Stimulated activated CD8-positive, alpha-beta memory T cell treated with anti-CD3 and anti-CD28 coated beads, Interleukin-15, amount 100 ng/mL, for 48 hours (primary cell): ENCODE measurements around the gene SCGB1A1.
"Not testable (repeated sequence)": the region's sequence is repeated elsewhere in the genome, so short reads cannot be mapped to it uniquely, and the experiment has no call there.

Source experiments
- DNase-seq, 2 donors: peaks; one replicate each; pipeline ENCODE4 v3.0.0-alpha.2; 2020; ENCODE audit warnings: low read depth in 2 of 2

Gene SCGB1A1, protein sequence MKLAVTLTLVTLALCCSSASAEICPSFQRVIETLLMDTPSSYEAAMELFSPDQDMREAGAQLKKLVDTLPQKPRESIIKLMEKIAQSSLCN

DNA sequence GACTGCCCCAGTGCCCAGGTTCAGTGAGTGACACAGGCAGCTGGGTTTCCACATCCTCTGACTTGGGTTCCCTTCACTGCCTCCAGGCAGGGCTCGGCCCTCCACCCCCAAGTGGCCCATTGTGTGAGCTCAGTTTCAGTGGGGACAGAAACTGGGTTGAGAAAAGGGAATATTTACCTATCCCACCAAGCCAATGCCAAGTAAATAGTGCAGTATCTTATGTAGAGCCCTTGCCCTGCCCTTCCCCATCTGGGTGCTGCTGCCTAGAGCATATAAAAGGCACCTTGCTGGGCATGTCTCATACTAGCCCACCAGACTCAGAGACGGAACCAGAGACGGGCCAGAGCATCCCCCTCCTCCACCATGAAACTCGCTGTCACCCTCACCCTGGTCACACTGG is at the start of gene SCGB1A1:
TSS of gene SCGB1A1 (plus strand) at position 301 of the 400 bp plus-strand sequence. CDS start at position 364, 63 bp downstream.
- DNase-seq = no peak

DNA sequence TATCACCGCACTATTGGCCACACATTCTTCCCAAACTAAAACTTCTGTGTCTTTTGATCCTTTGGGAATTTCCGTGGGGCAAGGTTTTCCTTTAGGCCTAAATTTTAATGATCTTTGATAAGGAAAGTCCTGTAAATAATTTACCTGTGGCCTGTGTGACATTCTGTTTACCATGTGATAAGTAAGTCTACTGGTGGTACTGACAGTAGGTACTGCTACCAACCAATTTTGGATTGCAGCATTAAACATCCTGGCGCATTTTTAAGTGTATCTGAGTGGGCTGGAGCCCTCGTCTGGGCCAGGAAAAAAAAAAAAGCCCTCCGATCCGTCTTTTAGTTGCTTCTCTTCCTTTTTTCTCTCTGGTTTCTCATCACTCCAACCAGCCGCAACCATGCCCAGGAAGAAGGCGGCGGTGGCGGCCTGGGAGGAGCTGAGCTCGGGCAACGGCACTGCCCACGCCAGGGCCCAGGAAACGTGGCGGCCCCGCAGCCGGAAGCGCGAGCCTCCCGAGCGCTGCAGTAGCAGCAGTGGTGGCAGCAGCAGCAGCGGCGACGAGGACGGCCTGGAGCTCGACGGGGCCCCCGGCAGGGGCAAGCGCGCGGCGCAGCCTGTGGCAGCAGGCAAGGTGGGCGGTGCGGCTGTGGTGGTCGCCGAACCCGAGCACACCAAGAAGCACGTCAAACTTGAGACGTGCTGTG is 47.9 kb upstream of the SCGB1A1 start:
- peak; percentile 26 to 38 for DNase-seq

DNA sequence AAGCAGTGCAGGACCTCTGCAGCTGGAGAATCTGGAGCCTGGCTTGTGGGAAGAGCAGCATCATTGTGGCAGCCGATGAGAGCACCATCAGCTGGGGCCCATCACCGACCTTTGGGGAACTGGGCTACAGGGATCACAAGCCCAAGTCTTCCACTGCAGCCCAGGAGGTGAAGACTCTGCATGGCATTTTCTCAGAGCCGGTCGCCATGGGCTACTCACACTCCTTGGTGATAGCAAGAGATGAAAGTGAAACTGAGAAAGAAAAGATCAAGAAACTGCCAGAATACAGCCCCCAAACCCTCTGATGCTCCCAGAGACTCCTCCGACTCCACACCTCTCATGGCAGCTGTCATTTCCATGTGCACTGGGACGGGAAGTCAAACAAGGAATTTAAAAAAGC is 46.0 kb upstream of the SCGB1A1 start:
- DNase-seq = no peak

DNA sequence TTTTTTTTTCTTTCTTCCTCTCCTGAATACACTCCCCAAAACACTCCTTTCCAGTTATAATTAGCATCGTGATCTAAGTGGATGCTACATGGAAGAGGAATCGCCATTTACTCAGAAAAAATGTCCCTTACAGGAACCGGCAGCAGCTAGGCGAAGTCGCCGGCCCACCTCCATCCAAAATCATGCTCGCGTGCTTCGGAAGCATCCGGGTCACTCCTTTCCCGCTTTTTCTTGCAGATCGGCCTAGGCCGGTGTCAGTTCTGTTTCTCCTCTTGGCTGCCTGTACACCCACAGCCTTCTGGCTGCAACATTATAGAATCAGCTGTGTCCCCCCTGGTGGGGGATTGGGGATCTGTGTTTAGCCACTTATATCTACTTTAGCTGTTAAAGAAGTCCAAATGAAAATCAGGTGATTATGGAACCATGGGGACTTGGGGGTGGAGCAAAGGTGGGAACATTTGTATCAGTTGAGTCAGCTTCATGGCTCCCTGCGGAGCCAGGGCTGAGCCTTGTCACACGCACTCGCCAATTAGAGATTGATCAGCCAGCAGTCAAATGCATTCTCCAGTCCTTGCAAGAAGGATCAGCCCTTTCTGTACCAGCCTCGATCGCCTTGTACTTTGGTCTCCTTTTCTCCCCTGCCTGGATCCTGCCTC is 45.2 kb upstream of the SCGB1A1 start:
- DNase-seq = no peak

DNA sequence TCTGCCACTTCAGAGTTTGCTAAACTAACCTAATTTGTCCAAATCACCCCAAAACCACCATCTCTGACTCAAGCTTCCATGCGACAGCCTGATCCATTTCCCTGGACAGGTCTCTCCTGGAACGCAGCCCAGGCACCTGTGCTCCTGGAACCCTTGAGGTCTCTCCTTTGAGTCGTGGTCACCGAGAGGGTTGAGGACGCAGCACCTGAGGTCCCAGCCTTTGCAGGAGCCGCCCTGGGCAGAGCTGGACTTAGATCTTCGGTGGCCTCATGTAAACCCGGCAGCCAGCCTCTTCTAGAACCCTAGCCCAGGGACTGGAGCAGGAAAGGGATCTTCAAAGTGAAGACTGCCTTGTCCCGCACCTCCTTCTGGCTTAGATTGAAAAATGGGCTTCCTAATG is 44.0 kb upstream of the SCGB1A1 start:
- no peak for DNase-seq

DNA sequence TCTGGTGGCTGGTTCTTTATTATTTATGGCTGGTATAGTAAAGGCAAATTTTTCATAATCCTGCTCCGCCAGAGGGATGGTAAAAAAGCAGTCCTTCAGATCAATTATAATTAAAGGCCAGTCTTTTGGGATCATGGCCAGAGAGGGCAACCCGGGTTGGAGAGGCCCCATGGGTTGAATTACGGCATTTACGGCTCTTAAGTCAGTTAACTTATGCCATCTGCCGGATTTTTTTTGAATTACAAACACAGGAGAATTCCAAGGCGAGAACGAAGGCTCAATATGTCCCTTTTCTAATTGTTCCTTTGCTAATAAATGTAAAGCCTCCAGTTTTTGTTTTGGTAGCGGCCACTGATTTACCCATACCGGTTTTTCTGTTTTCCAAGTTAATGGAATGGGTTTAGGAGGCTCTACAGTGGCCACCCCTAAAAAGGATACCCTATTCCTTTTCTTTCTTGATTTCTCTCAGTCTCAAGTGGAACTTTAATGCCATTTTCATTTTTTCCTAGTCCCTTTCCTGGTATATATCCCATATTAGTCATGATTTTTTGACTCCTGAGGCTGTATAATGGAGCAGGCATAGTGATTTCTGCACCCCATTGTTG is 40.3 kb upstream of the SCGB1A1 start:
- not testable (repeated sequence) for DNase-seq

DNA sequence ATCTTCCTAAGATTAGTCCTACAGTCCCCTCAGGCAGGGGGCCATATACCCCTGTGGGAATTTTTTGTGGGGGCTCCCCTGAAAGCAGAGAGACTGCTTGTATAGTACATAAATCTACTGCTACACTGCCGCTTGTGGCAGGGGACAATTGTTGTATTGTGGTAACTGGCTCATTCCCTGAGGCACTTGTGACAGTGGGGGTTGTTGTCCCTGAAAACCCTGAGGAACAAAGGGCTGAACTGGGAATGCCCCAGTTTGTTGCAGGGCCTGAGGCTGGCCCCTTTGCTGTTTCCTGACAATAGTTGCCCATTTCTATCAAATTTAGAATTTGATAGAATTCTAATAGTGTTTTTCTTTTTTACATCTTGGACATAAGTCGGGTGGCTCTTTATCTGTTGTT is 39.2 kb upstream of the SCGB1A1 start:
- DNase-seq = not testable (repeated sequence)

DNA sequence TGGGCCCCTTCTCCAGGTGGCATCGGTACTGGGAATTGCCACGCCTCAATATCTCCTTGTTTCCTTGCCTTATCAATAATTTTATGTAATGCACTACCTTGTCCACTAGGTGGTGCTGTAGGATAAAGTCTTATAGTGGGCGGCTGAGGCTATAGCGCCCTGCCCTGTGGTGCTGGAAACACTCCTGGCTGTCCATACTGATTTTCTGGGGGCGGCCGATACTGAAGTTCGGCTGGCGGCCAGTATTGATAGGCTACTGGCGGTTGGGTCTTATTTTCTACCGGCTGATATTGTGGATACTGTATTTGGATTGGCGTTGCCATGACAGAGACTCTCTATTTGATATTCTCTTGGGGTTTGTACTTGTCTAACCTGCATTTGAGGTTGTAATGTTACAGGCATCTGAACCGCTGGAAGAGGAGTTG is 38.0 kb upstream of the SCGB1A1 start:
- not testable (repeated sequence) for DNase-seq

DNA sequence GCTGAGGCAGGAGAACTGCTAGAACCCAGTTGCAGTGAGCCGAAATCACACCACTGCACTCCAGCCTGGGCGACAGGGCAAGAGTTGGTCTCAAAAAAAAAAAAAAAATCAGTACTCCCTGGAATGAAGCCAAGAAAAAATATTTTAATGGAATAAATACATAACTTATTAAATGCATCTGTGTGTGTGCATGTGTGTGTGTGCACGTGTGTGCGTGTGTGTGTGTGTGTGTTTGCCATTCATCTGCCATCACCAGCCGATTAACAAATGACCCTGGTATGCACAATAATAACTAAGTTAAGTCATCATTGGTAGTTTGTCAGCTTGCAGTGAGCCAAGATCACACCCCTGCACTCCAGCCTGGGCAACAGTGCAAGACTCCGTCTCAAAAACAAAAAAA is 35.0 kb upstream of the SCGB1A1 start:
- DNase-seq = no peak

DNA sequence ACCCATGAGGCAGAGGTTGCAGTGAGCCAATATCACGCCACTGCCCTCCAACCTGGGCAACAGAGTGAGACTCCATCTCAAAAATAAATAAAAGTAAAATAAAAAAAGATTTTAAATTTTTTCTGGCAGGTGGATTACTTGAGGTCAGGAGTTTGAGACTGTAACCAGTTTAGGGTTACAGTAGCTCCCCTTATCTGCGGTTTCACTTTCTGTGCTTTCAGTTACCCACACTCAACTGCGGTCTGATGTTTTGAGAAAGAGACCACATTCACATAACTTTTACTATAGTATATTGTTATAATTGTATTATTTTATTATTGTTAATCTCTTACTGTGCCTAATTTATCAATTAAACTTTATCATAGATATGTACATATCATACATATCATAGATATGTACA is 32.8 kb upstream of the SCGB1A1 start:
- not testable (repeated sequence) for DNase-seq

DNA sequence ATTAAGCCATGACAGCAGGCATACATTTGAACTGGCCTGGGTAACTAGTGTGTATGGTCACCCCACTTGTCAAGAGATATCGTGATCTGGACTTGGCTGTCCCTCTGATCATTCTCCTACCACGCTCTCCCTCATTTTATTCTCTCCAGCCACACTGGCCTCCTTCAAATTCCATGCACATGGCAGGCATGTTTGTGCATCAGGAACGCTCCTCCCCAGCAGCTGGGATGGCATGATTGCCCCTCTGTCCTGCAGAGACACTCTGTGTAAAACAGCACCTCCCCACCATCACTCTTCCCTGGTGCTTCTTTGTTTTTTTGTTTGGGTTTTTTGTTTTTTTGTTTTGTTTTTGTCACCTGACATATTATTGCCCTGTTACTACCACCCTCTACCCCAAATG is 31.5 kb upstream of the SCGB1A1 start:
- DNase-seq = no peak

DNA sequence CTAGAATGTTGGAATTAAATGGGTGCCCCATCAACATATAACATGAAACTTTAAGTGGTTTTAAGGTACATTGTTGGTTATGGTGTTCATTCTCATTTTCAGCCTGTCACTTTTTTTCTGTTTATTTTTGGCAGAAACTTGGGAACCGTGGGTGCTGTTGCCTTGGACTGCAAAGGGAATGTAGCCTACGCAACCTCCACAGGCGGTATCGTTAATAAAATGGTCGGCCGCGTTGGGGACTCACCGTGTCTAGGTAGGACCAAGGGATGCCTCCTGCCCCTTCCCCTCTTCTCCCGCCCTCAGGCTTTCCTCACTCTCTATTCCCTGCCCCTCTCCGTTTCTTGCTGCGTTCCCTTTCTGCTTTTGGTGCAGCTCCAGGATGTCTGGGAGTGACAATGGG is 29.8 kb upstream of the SCGB1A1 start:
- no peak for DNase-seq

DNA sequence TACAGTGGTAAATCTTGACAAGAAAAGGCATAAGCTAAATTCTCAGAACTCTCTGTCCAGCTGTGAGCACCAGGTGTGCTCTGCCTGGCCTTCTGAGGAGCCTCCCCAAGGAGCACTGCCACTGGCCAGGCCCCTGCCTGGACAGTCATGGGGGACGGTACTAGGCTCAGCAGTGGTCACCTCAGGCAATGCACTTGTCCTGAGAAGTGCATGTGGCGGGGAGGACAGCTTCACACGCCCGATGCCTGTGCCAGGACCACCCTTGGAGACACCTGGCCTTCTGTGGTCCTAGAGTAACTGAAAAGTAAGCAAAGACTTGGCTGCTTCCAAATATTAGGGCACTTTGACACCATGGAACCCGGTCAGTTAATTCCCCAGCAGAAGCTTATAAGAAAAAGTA is 28.6 kb upstream of the SCGB1A1 start:
- DNase-seq = no peak

DNA sequence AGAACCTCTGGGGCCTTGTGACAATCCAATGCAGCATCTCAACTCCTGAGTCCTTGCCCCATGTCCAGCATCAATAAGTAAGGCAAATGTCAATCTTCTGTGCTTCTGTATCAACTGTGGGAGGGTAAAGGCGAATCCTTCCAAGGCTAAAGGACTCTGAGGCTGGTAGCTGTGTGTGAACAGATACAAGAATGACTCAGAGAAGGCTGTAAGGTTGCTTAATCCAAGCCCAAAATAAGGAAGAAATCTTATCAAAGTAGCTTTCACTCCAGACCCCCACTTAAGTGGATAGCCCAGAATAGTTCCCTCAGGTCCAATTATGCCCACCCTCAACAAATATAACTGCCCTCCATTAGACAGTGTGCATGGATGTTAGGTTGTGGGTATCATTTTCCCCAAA is 28.1 kb upstream of the SCGB1A1 start:
- DNase-seq = no peak

DNA sequence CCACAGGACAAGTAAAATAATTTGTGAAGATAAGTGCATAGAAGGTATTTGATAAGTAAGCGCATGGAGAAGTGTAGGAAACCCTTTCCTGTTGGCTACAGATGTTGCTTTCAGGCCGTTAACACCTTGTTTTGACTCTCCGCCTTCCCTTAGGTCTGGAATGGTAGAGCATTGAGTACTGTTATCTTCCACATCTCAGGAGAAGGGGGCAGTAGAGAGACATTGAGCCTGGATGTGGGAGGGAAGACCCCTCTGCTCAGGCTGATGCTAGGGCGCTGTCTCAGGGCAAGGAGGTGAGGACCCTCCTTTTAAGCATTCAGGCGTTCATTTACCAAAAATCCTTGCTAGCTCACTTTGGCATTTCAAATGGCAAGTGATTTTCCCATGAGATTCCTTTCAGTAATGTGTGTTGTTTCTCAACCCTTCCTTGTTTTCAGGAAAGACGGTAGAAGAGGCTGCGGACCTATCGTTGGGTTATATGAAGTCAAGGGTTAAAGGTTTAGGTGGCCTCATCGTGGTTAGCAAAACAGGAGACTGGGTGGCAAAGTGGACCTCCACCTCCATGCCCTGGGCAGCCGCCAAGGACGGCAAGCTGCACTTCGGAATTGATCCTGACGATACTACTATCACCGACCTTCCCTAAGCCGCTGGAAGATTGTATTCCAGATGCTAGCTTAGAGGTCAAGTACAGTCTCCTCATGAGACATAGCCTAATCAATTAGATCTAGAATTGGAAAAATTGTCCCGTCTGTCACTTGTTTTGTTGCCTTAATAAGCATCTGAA is 27.0 kb upstream of the SCGB1A1 start:
- no peak for DNase-seq

DNA sequence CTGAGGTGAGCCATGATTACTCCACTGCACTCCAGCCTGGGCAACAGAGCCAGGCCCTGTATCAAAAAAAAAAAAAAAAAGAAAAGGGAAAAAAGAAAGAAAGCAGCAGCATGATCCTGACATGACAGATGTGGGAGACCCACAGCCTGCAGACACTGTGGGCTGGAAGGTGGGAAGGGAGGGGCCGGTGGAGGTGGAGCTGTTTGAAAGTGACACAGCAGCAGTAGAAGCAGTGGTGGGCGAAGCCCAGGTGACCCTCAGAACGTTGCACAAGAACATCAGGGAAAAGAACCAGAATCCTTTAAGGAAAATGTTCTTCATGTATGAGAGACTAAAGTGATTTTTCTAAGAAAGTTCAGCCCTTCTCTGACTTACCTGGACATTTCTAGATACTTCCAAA is 26.3 kb upstream of the SCGB1A1 start:
- no peak for DNase-seq

DNA sequence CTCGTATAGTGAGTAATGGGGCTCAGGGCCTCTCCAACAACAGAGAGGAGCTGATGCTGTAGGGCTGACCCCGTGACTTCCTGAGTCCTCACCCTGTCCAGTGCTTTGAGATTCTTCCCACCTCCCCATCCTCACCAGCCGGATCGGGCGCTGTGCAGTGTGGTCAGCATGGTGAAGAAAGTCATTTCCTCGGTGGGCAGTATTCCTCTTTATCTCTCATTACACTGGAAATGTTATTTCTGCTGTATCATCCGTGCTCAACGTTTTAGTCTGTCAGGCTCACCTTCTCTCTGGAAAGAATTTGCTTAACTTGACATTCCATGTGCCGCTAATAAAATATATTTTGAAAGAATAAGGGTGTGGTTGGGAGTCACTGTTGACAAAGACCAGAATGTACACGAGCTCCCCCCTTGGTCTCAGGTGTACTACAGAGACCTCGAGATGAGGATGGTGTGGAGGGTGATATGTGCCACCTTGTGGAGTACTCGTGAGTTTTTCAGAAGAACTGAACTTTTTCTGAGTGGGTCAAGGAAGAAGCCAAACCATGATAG is 25.7 kb upstream of the SCGB1A1 start:
- no peak for DNase-seq

DNA sequence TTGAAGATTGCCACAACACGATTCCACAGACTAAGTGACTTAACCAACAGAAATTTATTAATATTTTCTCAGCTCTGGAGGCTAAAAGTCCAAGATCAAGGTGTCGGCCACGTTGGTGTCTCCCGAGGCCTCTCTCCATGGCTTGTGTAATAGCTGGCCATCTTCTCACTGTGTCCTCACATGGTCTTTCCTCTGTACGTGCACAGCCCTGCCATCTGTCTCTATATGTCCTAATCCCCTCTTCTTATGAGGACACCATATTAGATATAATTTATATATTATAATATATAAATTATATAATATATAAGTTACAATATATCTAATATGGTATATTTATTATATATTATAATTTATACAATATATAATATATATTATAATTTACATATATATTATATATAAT is 25.1 kb upstream of the SCGB1A1 start:
- no peak for DNase-seq

DNA sequence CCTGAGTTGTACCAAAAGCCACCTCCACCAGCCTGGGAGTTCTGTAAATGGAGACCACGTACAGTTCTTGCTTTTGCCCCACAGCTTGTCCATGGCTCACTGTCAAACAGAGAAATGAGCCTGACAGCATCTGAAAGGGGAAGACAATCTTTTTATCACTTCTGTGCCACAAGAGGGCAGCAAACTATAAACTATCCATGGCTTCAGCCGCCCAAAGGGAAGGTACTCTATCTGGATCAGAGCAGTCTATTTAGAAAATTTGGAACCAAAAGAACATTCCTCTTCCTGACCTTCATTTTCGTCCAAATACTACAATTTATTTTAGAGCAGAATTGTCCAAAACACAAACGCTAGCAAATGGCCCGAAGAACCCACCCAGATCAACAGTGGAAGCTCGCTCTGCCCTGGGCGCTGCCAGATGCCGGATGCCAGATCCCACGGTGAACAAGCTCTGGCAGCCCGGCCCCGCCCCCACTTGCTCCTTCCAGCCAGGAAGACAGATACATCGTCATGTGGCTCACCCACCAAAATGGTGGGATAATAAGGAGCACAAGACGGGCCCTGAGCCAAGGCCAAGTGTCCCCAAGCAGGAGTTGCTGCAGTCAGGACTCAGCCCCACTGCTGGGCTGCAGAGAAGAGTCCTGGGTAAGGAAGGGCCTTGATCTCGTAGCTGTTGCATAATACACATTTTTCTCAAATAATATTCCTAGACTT is 23.9 kb upstream of the SCGB1A1 start:
- no peak for DNase-seq

DNA sequence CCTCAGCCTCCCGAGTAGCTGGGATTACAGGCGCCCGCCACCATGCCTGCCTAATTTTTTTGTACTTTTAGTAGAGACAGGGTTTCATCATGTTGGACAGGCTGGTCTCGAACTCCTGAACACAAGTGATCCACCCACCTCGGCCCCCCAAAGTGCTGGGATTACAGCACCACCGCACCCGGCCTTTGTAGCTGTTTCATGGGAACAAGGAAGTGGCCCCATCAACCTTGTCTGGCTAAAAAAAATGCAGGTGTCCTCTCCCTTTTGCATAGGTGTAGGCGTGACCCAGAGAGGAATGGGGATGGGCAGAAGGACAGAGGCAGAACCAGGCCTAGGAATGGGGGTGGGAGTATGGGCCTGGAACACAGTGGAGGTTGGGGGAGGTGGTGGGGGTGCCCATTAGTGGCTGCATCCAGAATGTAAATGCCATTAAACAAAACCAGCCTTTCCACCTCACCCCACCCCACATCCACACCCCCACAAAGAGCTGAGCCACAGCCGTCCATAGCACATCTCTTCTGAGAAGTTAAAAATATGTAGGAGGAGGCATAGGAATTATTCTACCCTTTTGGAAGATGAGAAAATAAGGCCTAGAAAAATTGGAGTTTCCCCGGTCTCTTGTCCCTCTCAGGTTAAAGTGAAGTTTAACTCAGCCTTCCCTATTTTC is 22.8 kb upstream of the SCGB1A1 start:
- no peak for DNase-seq
